ENCODE results near the gene ISM2.

ISM2 gene

GRCh38 chr14:77470224-77470870, 28.3 kb downstream of the ISM2 start:
- DNase-seq (ENCODE audit: insufficient read length, low spot score) (no peak), FAIRE-seq (no peak)

DNA sequence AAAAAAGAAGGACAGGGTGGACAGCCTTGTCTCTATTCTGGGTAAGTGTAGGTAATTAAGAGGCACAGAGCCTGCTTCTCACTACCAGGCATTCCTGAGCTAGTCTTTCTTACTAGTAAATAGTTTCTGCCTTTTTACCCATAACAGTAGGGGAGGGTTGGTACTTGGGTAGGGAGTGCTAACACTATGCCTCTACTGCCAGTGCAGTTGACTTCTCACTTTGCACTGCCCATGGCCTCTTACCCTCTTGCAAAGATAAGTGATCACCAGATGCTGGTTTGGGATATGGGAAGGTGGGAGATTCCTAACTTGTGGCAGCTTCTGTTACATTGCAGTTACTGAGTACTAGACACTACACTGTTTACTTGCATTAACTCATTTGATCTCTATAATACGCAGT, 29.1 kb downstream of the ISM2 start:
- FAIRE-seq: peak; percentile 69
- no peak for DNase-seq (ENCODE audit: insufficient read length, low spot score)

- DNase-seq (ENCODE audit: insufficient read length, low spot score): no peak
- no peak for FAIRE-seq
Observed at GRCh38 chr14:77469067-77469505, 29.5 kb downstream of the ISM2 start.

GRCh38 chr14:77467801-77468200, 30.8 kb downstream of the ISM2 start:
- DNase-seq (ENCODE audit: insufficient read length, low spot score) (no peak), FAIRE-seq (no peak)

GRCh38 chr14:77459072-77459723, 39.4 kb downstream of the ISM2 start:
- DNase-seq (ENCODE audit: insufficient read length, low spot score) (peak; percentile 64), FAIRE-seq (no peak)

DNA sequence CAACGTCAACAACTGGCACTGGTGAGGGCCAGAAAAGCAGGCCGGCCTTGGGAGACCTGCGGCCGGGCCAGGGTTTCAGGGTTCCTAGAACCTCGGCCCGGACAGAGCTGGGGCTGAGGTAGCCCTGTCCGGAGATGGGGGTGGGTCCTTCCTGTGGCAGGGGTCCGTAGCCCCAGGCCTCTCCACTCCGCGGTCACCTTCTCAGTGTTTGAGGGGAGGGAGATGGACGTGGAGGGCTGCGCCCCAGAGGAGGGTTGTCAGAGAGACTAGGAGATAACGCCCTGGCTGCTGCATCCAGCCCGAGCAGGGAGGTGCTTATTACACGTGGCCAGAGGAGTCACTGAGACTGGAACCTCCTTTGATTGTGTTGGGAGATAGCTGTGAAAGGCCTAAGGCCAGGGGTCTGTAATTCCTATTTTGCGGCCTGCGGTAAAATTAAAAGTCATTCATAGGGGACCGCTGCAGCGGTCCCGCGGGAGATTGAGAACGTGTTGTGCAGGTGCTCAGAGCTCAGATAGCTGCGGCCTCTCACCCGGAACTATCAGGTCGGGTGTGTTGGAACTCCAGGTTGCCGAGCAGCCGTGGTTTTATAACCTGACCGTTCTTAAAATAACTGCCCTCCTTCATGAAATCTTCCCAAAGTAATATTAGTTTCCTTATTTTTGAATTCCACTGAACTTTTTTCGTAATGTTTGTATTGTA, 40.2 kb downstream of the ISM2 start:
- FAIRE-seq: no peak
- DNase-seq (ENCODE audit: insufficient read length, low spot score): peak; percentile 25

GRCh38 chr14:77457522-77458248, 40.9 kb downstream of the ISM2 start, which contains the start of the genes AHSA1 and VIPAS39:
Gene AHSA1 (plus strand): TSS chr14:77458093. CDS start chr14:77458190, 97 bp downstream.
Gene VIPAS39 (minus strand): TSS chr14:77457601. CDS start chr14:77454102, 3,499 bp downstream.
- peak; percentile 98 for FAIRE-seq
- peak; percentile 98 for DNase-seq (ENCODE audit: insufficient read length, low spot score)

DNA sequence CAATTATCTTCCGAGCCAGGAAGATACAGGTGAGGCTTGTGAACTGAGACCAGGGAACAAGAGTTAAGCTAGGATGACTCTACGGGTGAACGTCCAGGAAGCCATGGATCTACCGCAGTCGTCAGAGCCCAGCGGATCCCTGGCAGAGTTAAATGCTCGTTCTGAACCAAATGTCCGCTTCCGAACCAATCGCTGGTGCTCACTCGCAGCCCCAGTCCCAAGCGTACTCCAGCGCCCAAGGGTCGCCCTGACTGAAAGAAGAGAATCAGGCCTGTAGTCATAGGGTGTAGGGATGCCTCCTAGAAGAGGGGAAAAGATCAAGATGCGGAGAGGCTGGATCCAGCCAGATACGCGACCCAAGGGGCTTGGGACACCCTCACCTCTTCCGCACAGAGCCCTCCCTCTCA, 41.5 kb downstream of the ISM2 start:
- FAIRE-seq (no peak), DNase-seq (ENCODE audit: insufficient read length, low spot score) (no peak)

DNA sequence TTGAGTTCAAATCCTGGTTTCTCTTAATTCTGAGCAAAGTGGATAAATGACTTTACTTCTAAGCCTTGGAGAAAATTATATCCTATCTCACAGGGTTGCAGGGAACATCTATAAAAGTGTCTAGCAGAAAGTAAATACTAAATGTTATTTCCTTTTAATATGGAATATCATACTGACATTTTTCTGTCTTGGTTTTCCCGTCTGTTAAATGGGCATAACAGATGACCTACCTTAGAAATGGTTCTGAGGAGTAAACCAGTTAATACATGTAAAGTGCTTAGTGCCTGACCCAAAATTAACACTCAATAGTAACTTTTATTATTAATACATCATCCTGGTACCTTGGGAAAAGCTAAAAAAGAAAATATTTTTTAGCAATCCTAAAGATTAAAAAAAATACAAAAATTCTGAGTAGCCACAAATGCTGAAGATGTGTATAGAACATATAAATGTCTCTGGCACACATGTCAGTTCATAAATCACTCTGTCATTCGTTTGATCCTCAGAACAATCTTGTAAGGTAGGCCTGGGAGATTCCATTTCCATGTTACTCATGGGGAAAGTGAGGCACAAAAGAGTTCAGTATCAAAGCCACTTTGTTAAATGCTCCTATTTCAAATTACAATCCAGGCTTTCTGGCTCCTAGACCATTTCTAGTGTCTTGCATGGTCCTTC, 42.5 kb downstream of the ISM2 start:
- no peak for FAIRE-seq
- no peak for DNase-seq (ENCODE audit: insufficient read length, low spot score)

- DNase-seq (ENCODE audit: insufficient read length, low spot score) (no peak), FAIRE-seq (no peak)
Observed at GRCh38 chr14:77442196-77442595, 56.4 kb downstream of the ISM2 start.

DNA sequence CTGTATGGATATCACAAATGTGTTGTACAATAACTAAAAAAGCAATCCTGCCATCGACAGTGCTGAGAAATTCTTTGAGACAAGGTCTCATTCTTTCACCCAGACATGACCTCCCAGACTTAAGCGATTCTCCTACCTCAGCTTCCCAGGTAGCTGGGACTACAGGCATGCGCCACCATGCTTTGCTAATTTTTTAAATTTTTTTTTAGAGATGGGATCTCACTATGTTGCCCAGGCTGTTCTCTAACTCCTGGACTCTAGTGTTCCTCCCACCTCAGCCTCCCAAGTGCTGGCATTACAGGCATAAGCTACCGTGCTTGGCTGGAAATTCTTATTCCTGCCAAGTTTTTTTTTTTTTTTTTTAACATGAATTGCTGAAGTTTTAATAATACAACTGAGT, 58.8 kb downstream of the ISM2 start:
- FAIRE-seq (no peak), DNase-seq (ENCODE audit: insufficient read length, low spot score) (no peak)

GRCh38 chr14:77438596-77438995, 60.0 kb downstream of the ISM2 start:
- FAIRE-seq: peak; percentile 38
- no peak for DNase-seq (ENCODE audit: insufficient read length, low spot score)

DNA sequence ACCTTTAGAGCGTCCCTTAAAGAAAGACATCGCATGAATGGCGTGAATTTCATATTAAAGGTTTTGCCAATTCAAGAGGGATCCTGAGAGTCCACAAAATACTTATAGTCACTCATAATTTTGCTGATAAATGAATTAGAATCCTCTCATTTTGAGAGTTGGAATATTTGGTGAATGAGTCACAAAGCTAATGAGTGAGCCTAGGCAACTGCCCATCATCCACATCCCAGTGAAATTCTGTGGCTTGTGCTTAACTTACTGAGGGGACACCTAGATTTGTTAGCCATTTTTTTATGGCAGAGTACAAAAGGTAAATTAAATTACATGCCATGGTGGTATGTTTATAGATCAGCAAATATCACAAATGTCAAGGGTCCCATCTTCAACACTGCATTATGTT, 62.6 kb downstream of the ISM2 start:
- FAIRE-seq (no peak), DNase-seq (ENCODE audit: insufficient read length, low spot score) (no peak)

DNA sequence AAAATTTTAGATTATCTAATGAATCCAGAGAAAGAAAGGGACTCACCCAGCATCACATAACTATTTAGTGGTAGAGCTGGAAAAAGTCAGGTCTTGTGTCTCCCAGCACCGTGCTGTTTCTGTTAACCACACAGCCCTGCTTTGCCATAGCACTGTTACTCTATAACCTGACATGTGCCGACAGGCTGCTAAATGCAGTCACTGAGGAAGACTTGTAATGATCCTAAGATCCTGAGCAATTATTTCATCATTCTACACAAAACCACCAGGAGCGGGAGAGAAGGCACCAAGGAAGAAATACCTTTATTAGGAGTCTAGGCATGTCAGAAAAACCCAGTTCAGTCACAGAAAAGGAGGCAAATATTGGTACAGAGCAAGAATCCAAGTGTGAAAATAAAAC, 72.2 kb downstream of the ISM2 start:
- FAIRE-seq: no peak
- no peak for DNase-seq (ENCODE audit: insufficient read length, low spot score)

GRCh38 chr14:77424862-77425261, 73.8 kb downstream of the ISM2 start:
- DNase-seq (ENCODE audit: insufficient read length, low spot score) (no peak), FAIRE-seq (peak; percentile 81)

Measured in HTR-8/SVneo (cell line).